GM21390 (cell line): Measurements from ENCODE around the gene PCGF3.
"Not testable (repeated sequence)": the region's sequence is repeated elsewhere in the genome, so short reads cannot be mapped to it uniquely, and the experiment has no call there.

Source experiments
- ATAC-seq: cut with Tn5 transposase; IDR thresholded peaks from one replicate; pipeline ENCODE4 v1.9.1; 2021; ENCODE audit not compliant: unreplicated experiment

Gene PCGF3

GRCh38 chr4:740011-740410 is 34.4 kb downstream of the PCGF3 start:
- ATAC-seq, result no peak

GRCh38 chr4:740656-741282 is 35.1 kb downstream of the PCGF3 start:
- no peak for ATAC-seq

DNA sequence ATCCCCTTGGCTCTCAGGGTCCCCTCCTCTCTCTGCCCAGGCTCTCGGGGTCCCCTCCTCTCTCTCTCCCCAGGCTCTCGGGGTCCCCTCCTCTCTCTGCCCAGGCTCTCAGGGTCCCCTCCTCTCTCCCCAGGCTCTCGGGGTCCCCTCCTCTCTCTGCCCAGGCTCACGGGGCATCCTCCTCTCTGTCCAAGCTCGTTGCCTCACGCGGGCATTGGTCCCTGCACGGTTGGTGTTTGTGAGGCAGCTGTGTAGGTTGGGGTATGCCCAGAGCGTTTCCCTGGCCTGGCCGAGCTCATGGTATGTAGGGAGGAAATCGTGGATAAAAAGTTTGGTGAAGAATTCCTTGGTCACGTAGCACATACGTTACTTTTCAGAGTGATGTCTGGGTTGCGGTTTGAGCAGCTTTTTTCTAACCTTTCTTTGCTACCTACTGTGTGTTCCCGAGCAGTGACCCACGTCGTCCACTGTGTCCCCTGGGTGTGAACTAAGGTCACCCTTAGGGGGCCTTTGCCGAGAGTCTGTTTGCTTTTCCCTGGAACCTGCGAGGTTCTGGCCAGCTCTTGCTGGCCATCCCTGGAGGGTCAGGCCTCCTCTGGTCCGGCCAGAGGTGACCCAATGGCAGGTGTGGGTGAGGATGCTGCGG is 36.6 kb downstream of the PCGF3 start:
- ATAC-seq, result no peak

GRCh38 chr4:742742-743311 is 37.2 kb downstream of the PCGF3 start:
- no peak for ATAC-seq

DNA sequence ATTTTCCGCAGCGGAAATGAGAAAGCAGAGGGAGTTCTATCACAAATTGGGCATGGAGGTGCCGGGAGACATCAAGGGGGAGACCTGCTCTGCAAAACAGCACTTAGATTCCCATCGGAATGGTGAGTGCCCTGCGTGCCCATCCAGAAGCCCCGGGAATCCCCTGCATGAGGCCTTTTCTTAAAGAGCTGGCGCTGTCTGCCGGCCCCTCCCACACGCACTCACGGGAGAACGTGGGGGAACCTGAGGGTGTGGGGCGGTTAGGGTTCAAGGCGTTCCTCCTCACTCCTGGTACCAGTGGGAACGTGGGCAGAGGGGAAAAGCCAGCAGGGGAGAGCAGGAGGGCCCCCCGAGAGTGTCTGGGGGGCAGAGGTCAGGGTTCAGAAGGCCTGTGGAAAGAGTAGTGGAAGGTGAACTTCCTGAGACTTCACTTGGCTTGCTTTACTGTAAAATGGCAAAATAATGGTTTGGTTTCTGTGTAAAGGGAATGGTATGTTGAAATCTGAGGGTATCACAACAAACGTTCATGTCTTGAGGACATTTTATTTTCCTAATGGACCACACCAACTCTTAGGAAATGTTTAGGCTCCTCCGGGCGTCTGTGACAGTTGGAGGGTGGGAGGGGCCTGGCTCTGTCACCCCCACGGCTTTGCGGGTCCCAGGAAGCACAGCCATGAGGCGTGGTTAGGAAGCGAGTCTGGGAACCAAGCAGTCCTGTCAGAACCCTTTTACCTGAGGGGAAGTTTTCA is 38.0 kb downstream of the PCGF3 start:
- ATAC-seq, result no peak

- ATAC-seq, result no peak
Observed at GRCh38 chr4:744212-744841, 38.7 kb downstream of the PCGF3 start.

- ATAC-seq, result no peak
Observed at GRCh38 chr4:747546-748170, 42.0 kb downstream of the PCGF3 start.

- ATAC-seq, result no peak
Observed at GRCh38 chr4:748461-748860, 42.8 kb downstream of the PCGF3 start.

DNA sequence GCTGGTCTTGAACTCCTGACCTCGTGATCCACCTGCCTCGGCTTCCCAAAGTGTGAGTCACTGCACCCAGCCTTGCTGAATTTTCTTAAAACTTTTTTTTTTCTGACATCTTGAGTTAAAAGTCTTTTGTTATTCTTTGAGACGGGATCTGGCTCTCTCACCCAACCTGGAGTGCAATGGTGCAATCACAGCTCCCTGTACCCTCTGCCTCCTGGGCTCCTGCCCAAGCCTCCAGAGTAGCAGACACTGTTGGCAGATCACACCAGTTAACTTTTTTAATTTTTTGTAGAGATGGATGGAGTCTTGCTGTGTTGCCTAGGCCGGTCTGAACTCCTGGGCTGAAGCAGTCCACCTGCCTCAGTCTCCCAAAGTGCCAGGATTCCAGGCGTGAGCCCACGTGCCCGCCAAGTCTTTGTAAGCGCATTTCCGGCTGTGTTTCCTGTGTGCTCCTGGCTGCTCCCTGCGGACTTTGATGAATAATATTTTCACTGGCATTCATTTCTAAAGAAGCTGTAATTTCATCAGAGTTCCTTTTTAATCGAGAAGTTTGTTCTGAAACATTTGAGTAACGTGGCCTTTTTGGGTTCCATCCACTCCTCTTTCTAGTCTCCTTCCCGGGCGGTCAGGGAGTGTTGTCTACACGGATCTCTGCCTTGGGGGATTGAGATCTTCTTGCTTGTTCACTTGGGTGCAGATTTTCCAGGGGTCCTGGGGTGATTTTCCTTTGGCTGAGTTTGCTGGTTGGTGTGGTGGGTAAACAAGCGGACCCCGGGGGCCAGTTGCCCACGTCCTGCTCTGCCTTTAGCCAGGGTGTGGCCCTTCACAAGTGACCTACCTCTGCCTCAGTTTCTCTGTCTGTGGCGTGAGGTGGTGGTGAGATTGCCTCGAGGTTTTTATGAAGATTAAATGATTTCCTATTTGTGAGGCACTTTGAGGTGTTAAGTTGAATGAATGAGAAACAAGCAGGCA is 44.4 kb downstream of the PCGF3 start:
- no peak for ATAC-seq

DNA sequence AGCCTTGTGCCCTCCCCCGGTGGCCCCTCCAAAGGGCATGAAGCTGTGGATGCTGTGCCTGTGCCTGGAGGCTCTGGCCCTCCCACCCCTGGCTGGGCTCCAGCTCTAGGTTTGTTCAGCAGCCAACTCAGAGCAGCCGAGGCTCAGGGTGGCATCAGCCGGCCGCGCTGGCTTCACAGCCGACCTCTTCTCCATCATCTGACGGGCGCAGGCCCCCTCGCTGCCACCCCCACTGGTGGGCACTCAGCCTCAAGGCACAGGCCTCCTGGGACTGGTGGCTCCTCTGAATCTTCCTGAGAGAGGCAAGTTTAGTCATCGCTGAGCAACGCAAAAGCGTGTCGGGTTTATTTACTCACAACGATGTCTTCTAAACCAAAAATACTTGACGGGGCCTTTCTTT is 46.0 kb downstream of the PCGF3 start:
- no peak for ATAC-seq

DNA sequence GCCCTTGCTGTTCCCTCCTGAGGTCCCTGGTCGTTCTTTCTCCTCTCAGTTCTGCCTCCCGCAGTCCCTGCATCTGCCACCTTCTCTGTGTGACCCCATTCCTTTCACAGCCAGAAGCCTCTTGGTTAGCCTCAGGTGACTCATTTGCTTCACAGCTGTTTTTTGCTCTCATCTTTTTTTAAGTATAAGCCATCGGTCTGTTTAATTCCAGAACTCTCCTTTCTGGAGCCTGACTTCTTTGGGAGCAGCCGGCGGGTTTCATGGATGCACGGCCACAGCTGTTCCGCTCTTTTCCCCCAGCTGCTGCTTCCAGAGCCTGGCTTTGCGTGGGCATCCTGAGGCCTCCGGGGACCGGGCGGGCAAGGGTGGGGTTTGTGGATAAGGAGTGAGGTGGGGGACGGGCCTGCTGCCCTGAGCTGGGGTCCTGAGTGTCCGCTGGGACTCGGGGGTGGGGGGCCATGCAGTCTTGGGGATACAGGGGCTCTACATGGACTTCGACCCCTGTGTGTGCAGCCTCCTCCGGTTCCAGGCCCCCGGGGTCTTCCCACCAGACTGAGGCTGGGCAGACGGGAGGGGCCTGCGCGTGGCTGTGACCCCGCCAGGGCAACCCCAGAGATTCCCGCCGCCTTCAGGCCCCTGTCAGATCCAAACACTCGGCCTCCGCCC is 46.7 kb downstream of the PCGF3 start:
- no peak for ATAC-seq

- ATAC-seq, result not testable (repeated sequence)
Observed at GRCh38 chr4:753186-753585, 47.6 kb downstream of the PCGF3 start.

- ATAC-seq, result no peak
Observed at GRCh38 chr4:754221-755120, 48.8 kb downstream of the PCGF3 start.

DNA sequence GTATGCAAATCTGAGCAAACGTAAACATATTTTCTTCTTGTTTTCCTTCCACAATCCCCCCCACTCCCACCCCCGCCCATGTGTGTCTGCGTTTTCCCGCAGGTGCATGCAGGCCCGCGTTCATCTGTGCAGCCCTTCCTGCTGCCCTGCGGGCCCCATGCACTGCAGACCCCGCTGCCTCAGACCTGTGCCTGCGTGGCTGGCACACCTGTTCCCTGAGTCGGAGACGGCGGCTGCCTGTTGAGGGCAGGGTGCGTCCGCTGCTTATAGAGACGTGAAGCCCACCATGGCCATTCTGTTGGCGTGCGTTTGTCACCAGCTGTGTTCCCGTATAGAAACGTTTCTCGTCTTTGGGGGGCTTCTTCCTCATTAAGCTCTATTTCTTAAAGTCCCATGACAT is 51.5 kb downstream of the PCGF3 start:
- no peak for ATAC-seq

GRCh38 chr4:759810-760209 is 54.2 kb downstream of the PCGF3 start:
- ATAC-seq, result not testable (repeated sequence)

GRCh38 chr4:760616-761015 is 55.0 kb downstream of the PCGF3 start:
- ATAC-seq, result no peak

- no peak for ATAC-seq
Observed at GRCh38 chr4:761086-761485, 55.5 kb downstream of the PCGF3 start.

DNA sequence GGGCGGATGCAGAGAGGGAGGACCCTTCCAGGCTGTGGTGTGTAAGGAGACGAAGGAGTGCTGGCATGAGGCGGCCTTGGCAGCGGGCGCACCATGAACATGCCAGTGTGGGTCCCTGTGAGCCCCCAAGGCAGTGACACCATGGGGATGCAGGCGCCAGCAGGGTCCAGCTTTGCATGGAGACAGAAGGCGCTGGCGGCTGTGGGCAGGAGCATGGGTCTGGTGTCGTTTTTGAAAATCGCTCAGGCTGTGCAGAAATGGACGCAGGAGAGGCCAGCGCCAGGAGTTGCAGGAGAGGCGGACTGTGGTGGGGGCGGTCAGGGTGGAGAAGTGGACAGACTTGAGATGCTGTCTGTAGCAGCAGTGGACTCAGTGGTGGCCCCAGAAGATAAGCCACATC is 56.1 kb downstream of the PCGF3 start:
- no peak for ATAC-seq
